ENCODE measurements around the gene PCDHGA9. TPM values are rescaled to one million over a fixed set of nuclear protein-coding genes. Genes with fewer than 3 reads are reported as not detected.
"Not testable (repeated sequence)": the region's sequence is repeated elsewhere in the genome, so short reads cannot be mapped to it uniquely, and the experiment has no call there.

PCDHGA9 gene
- total RNA-seq, 1 experiment from 2014 or later, result 1.9 TPM

DNA sequence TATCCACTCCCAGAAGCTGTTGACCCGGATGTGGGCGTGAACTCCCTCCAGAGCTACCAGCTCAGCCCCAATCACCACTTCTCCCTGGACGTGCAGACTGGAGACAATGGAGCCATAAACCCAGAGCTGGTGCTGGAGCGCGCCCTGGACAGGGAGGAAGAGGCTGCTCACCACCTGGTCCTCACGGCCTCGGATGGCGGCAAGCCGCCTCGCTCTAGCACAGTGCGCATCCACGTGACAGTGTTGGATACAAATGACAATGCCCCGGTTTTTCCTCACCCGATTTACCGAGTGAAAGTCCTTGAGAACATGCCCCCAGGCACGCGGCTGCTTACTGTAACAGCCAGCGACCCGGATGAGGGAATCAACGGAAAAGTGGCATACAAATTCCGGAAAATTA is 9.3 kb upstream of the PCDHGA9 start:
- Histone ChIP-seq H3K4me3 (ENCODE audit: low read length) (no peak overlapping the region), H4K20me1 (ENCODE audit: low read length) (no peaks in the 10 kb centered on the region), H3K9ac (ENCODE audit: low read length) (no peak overlapping the region), H3K9me2 (replicated peaks; ENCODE audit: low read length) (no peaks in the 10 kb centered on the region), H3K27ac (ENCODE audit: low read length) (no peak overlapping the region), H3K4me1 (ENCODE audit: insufficient read depth, low read length) (no peaks in the 10 kb centered on the region), H3K9me3 (ENCODE audit: low read length) (0 out of 2 replicates have a peak, but pooled peaks cover 6% of the 10 kb centered on the region), H3K79me2 (ENCODE audit: low read length) (no peaks in the 10 kb centered on the region), H2AFZ (ENCODE audit: low read length) (no peak overlapping the region), H3K36me3 (ENCODE audit: low read depth, low read length) (no peaks in the 10 kb centered on the region), H3F3A (ENCODE audit: low read length, unreplicated experiment) (no peaks in the 10 kb centered on the region), H3K27me3 (ENCODE audit: low read length) (no peaks in the 10 kb centered on the region), H3K4me2 (ENCODE audit: low read length) (no peak overlapping the region)
- ChIA-PET POLR2A (ENCODE audit: unreplicated experiment) (no interaction called here), CTCF (no interaction called here)
- DNase-seq (no peak), ATAC-seq (no peak)
- no TSS peak for BruUV-seq (replicated peaks)
- TF ChIP-seq EZH2phosphoT487 (IDR thresholded peaks at IDR 0.05; ENCODE audit: borderline replicate concordance, low read length) (no peak), CTCF (conservative IDR thresholded peaks at IDR 0.05; ENCODE audit: low read depth, low read length) (no peak), EZH2 (IDR thresholded peaks at IDR 0.05; ENCODE audit: low read length, unreplicated experiment) (no peak)
- intact Hi-C loops (cut with micrococcal nuclease), result no loop called here

- DNase-seq; H2AFZ ChIP-seq (ENCODE audit: low read length); CTCF ChIA-PET; H3F3A ChIP-seq (ENCODE audit: low read length, unreplicated experiment); H3K79me2 ChIP-seq (ENCODE audit: low read length); H4K20me1 ChIP-seq (ENCODE audit: low read length); H3K27ac ChIP-seq (ENCODE audit: low read length); H3K4me3 ChIP-seq (ENCODE audit: low read length); ATAC-seq; BruUV-seq (replicated peaks); H3K9me3 ChIP-seq (ENCODE audit: low read length); H3K4me2 ChIP-seq (ENCODE audit: low read length); H3K4me1 ChIP-seq (ENCODE audit: insufficient read depth, low read length); H3K9ac ChIP-seq (ENCODE audit: low read length); H3K36me3 ChIP-seq (ENCODE audit: low read depth, low read length); H3K27me3 ChIP-seq (ENCODE audit: low read length); POLR2A ChIA-PET (ENCODE audit: unreplicated experiment); H3K9me2 ChIP-seq (replicated peaks; ENCODE audit: low read length): not testable (repeated sequence)
- intact Hi-C loops (cut with micrococcal nuclease), result loop anchor here (5.0 kb wide), 1 partner anchor 113 kb away; no protein-coding TSS in a partner anchor
These were observed 8.0 kb upstream of the PCDHGA9 start for GRCh38 chr5:141394401-141395187.

- peak within 1 kb of the TSS; percentile 59 for H3K9ac ChIP-seq (ENCODE audit: low read length)
These were observed 4.6 kb upstream of the PCDHGA9 start, which contains the start of gene PCDHGB5 for GRCh38 chr5:141397756-141398551. PCDHGB5 (plus strand) TSS chr5:141397947; CDS start chr5:141398128, 181 bp downstream.

More at GRCh38 chr5:141397756-141398551, 4.6 kb upstream of the PCDHGA9 start, which contains the start of gene PCDHGB5:
- H3K79me2 ChIP-seq (ENCODE audit: low read length); H3K4me1 ChIP-seq (ENCODE audit: insufficient read depth, low read length); H4K20me1 ChIP-seq (ENCODE audit: low read length); H3K9me3 ChIP-seq (ENCODE audit: low read length); H3K36me3 ChIP-seq (ENCODE audit: low read depth, low read length); H3K9me2 ChIP-seq (replicated peaks; ENCODE audit: low read length); H3F3A ChIP-seq (ENCODE audit: low read length, unreplicated experiment); H3K27me3 ChIP-seq (ENCODE audit: low read length); H3K27ac ChIP-seq (ENCODE audit: low read length): not testable (repeated sequence)
- intact Hi-C loops (cut with micrococcal nuclease), result loop anchor here (1.0 to 5.0 kb wide), 5 partner anchors 33 to 166 kb away; partner anchors contain the start of gene PCDHGA5
- ChIA-PET POLR2A (ENCODE audit: unreplicated experiment) (interaction anchor here (0.7 kb wide), 1 partner anchor 166 kb away, joined by 5 read pairs; no protein-coding TSS in a partner anchor), CTCF (interaction anchor here (0.6 to 2.4 kb wide), 5 partner anchors 19 to 163 kb away, joined by 3 to 8 read pairs (median 4); partner anchors contain the start of gene PCDHGA5)
- TF ChIP-seq CTCF (conservative IDR thresholded peaks at IDR 0.05; ENCODE audit: low read depth, low read length), result peak; percentile 65
- peak; percentile 98 for ATAC-seq
- H3K4me3 ChIP-seq (ENCODE audit: low read length), result peak within 1 kb of the TSS; percentile 64
- peak within 1 kb of the TSS; percentile 70 for H3K4me2 ChIP-seq (ENCODE audit: low read length)
- TSS peak; percentile 66 for BruUV-seq (replicated peaks)
- DNase-seq, result peak; percentile 68
- peak within 1 kb of the TSS; percentile 73; the same call in 1 of the 2 replicates for H2AFZ ChIP-seq (ENCODE audit: low read length)

Data from PC-3 (cell line).